ENCODE results near the gene HACL1.

Gene HACL1

DNA sequence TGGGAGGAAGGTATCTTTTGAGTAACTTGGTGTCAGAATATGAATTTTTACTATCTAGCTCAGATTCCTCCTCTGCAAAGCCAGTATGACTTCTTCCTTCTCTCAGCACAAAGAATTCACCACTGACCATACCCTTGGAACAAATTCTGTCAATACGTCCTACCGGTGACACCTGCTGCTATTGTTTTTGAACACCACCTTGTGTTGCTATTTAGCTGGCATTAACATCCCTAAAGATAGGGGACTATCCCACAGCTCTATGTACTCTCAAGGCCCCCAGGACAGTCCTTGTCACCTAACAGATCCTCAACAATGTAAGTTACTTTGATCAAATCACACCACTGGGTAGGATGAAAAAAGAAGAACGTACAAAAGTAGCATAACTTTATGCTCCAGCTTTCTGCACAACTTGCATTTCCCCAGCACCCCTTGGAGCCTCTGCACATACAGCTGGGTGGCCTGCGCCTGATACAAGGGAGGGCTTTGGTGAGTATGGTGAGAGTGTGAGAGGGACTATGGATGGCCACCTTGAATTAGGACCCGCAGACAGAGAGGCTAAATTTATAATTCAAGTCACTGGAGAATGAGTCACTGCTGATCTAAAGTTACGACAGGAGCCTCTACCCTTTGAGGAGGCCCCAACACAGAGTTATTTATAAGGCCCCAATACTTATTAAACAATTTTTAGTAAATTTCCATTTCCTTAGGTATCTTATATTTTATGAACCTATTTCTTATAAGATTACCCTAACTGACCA, 77.5 kb downstream of the HACL1 start:
- DNase-seq (ENCODE audit: low read depth) = no peak

DNA sequence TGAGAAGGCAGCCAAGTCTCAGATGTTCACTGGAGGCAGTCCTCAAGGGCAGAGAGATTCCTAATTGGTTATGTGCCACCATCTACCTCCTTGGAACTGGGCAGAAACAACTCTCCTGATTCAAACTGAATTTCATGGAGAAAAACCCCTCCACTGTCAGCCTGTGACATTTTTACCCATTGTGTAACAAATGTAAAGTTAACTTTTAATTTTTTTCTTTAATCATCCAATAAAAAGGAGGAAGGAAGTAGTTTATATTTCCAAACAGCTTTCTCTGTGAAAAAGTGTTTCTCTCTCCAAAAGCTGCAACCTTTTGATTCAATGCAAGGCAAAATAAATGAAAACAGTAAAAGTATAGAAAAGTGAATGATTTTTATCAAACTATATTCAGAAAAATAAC, 79.4 kb downstream of the HACL1 start:
- no peak for DNase-seq (ENCODE audit: low read depth)

DNA sequence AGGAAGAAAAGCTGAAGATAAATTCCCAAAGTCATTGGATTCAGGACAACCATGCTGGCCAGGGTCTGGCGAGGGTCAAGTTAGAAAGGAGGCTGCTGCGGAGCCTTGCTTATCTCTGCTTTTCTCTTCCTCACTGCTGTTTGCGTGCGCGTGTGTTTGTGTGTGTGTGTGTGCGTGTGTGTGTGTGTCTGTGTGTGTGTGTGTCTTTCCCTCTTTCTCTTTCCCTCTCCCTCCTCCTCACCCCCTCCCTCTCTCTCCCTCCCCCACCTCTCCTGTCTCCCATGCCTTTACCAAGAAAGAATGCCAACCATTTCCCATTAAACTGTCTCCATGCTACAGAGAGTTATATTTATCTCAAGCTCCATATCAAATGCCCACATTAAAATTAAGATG, 79.8 kb downstream of the HACL1 start, which contains the start of gene COLQ:
Gene COLQ (minus strand): TSS at position 134 of the 393 bp plus-strand sequence. CDS start 81 bp downstream, at position 53.
- DNase-seq (ENCODE audit: low read depth) = peak; percentile 15

DNA sequence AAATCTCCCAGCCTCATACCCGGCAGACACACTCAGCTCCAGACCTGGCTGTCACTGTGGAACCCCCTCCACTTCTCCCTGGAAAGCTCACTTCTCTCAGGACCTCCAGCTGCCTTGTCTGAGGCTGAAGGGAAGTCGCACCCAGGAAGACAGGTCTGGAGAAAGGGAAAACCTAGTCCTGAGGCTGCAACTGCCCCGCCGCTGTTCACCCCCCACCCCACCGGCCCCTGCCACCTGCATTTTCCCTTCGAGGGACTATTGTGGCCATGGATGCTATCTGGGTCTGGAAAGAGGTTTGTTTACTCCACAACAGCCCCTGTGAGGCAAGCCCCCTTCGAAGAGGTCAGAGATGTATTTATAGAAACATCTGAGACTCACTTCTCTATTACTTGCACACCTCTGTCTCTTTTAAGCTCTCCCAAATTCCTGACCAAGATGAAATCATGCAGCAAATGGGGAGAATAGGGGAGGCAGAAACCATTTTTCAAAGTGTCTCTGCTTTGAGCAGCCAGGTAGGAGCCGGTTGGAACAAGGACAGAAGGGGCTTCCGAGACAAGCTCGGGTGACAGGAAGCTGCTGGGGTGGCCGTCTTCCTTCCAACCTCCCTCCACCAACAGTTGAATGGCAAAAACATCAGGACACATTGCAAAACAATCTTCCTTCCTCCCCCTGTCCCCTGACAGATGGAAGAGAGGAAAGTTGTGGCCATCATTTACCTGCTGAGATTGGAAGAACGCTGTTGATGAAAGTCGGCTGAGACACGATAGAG, 80.4 kb downstream of the HACL1 start:
- no peak for DNase-seq (ENCODE audit: low read depth)

DNA sequence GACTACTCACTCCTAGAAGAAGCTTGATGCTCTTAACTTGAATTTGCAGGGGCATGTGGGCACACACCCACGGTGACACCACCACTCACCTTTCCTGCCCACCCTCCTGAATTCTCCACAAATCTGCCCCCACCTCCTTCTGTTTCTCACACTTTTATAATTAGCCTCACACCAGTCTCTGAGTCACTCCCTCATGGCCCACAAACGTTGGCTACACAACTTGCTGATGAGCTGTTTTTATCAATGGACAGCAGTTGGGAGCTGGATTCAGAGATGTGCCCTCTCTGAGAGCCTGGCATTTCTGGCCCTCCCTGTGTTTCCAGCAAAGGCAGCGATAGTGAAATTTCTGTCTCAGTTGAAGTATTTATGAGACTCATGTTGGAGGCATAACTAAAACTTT, 81.2 kb downstream of the HACL1 start:
- no peak for DNase-seq (ENCODE audit: low read depth)

DNA sequence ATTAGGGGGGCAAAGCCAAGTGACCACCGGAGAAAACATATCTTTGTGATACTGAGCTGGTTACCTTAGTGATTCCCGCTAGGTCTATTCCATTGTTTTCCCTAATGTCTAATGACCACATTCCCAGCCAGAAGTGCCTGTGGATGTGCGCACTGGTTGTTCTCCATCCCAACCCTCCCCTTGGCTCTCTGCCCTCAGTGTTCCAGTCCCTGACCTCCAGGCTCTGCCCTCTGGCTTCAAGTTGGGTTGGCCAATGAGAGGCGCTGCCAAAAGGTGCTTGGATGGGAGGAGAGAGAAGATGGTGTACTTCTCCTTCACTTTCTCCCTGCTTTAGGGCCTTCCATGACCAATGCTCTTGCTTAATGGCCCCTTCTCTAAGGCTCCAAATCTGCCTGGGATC, 82.3 kb downstream of the HACL1 start:
- DNase-seq (ENCODE audit: low read depth) = no peak

DNA sequence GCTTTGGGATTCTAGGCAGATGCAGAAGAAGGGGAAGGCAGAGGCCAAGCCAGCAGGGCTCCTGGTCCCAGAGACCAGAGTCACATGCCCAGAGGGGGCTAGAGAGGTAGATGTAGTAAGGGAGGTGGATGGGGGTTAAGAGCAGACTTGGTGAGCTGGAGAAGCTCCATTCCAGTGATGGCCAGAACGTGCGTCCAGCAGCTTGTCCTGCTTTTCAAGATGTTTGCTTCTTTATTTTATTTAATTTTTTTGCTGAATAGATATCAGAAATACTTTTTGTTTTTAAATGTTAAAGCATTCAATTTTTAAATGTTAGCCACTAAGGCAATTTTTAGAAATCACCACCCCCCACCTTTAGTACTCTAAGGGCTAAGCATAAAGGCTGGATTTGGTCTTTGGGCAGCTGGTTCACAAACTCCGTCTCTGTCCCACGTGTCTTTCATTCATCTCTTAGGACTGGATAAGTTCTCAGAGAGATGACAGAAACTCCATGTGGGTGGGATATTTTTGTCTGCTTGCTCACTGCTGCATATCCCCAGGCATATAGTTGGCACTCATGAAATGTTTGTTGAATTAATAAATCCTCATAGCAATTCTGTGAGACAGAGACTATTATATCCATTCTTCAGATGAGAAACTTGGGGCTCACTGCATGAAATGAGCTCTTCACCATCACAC, 86.6 kb downstream of the HACL1 start:
- no peak for DNase-seq (ENCODE audit: low read depth)

DNA sequence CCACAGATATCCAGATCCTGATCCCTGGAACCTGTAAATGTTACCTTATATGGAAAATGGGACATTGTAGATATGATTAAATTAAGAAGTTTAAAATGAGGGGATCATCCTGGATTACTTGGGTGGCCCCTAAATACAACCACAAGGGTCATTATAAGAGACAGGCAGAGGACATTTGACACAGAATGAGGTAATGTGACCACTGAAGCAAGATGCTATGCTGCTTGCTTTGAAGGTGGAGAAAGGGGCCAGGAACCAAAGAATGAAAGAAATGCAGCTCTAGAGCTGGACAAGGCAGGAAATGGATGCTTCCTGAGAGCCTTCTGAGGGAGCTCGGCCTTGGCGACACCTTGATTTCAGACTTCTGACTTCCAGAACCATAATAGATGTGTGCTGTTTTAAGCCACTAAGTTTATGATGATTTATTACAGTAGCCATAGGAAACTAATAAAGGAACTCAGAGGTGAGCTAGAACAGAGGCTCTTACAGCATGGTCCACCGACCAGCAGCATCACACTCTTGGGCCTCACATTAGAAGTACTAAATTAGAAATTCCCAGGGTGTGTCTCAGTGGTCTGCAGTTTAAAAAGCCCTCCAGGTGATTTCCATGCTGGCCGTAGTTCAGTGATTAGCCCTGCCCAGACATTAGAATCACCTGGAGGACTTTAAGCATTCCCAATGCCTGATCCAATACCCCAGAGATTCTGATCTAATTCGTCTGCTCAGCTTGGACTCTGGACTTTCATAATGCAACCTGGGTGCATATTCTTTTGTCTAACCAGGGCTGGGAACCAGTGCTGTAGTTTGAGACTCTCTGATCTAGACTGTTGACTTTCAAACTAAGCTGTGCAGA, 87.3 kb downstream of the HACL1 start:
- DNase-seq (ENCODE audit: low read depth) = no peak

DNA sequence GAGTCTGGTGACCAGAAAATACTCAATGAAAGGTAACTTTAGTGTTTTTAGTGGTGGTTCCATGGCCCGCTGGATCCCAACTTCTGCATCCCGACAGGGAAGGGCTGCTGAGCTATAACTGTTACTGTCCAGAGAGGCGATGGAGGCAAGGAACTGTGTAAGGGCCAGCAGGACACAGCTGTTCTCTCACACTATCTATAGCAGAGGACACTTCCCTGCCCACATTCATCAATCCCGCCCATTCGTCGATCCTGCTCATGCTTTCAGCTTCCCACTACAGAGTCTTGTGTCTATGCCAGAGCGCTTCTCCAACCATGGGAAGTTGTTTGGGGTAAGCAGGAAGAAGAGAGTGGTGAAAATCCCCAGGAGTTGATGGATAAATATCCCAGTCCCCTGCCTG, 88.3 kb downstream of the HACL1 start:
- DNase-seq (ENCODE audit: low read depth) = no peak

DNA sequence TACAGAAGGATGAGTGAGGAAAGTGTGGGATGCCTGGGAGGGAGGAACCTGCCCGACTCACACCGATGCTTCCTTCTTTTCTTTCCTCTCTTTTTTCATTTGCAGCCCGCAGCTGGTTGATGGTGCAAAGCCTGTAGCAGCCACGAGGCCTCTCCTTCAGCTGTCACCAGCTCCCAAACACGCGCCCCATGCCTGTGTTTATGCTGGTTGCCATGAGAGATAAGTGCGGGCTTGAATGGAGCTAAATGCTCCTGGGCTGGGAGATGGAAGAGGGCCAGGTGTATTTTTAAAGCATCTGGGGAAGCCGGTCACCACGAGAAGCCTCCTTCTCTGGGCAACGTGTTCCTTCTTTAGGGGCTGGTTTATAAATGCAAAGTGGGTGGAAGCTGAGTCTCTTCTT, 89.2 kb downstream of the HACL1 start:
- DNase-seq (ENCODE audit: low read depth) = no peak

DNA sequence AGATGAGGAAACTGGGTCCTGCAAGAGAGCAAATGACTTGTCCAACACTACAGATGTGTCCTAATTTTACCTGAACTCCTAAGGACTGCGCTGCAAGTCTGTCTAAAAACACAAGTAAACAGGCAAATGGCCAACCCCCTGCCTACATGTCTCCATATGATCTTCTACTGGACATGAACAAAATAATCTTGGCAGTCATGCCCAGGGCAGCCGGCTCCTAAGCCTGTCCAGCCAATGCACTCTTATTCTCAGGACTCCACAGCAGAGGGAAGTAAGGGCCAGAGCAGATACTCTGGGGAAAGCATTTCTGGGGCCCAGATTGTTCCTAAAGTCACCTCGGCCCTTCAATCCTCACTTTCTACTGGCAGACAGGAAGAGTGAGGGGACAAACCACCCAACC, 90.2 kb downstream of the HACL1 start:
- DNase-seq (ENCODE audit: low read depth) = no peak
